Vagina (tissue), 2 donors: ENCODE data around the gene COL5A1.

Experiments
- POLR2A ChIP-seq, 2 donors: fragments of 450-650 bp; IDR thresholded peaks; one replicate each; pipeline ENCODE4 v1.6.1; 2017; ENCODE audit warnings: antibody characterized with exemption in 2 of 2, mild to moderate bottlenecking in 2 of 2, moderate library complexity in 2 of 2
- TF ChIP-seq, protein P1 (sequence below), 3 experiments: fragments of 450-650 bp in 2 of 3; fragments of 200-600 bp in 1 of 3; sonication (generic) in 1 of 3; IDR thresholded peaks; one replicate each; pipeline ENCODE4 v1.5.1; 2017 to 2019; ENCODE audit warnings: antibody characterized with exemption in 3 of 3, mild to moderate bottlenecking in 2 of 3, moderate library complexity in 2 of 3

DNA sequence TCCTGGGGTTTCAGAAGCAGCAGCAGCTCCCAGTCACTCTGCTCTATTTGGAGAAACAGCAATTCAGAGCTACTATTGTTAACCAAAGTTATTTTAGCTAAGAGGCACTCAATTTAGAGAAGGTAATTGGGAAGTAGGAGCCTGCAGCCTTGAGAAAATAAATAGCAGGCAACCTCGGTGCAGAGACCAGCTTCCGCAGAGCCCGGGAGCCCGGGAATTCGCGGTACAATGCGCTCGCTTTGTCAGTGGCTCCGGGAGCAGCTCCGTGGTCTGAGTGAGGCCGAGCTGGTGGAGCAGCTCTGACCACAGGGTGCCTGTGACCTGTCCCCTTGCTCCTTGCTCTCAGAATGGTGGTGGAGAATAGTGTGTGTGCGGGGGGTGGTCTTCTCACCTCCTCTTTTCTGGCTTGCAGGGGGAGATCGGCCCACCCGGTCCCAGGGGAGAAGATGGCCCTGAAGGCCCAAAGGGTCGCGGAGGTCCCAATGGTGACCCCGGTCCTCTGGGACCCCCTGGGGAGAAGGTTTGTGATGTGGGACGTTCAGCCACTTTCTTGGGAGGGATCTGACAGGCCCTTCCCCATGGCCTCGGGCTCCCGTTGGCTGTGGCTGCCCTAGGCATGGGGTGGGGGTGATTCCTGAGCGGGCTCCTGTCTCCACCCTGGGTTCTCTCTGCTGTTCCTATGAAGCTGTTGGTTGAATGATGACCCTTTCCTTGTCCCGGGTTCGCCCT, 143.1 kb downstream of the COL5A1 start:
- TF ChIP-seq, protein P1, sequence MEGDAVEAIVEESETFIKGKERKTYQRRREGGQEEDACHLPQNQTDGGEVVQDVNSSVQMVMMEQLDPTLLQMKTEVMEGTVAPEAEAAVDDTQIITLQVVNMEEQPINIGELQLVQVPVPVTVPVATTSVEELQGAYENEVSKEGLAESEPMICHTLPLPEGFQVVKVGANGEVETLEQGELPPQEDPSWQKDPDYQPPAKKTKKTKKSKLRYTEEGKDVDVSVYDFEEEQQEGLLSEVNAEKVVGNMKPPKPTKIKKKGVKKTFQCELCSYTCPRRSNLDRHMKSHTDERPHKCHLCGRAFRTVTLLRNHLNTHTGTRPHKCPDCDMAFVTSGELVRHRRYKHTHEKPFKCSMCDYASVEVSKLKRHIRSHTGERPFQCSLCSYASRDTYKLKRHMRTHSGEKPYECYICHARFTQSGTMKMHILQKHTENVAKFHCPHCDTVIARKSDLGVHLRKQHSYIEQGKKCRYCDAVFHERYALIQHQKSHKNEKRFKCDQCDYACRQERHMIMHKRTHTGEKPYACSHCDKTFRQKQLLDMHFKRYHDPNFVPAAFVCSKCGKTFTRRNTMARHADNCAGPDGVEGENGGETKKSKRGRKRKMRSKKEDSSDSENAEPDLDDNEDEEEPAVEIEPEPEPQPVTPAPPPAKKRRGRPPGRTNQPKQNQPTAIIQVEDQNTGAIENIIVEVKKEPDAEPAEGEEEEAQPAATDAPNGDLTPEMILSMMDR (IDR thresholded peaks at IDR 0.05), result no peak
- no peak for TF ChIP-seq POLR2A (IDR thresholded peaks at IDR 0.05)
